ENCODE measurements around the gene F8.
A peak's percentile ranks its signal among the peaks of the same experiment; 100 is the strongest.
"Not testable (repeated sequence)": the region's sequence is repeated elsewhere in the genome, so short reads cannot be mapped to it uniquely, and the experiment has no call there.

The F8 gene

GRCh38 chrX:154855256-154855655 is 167.3 kb downstream of the F8 start:
- no peak for DNase-seq

DNA sequence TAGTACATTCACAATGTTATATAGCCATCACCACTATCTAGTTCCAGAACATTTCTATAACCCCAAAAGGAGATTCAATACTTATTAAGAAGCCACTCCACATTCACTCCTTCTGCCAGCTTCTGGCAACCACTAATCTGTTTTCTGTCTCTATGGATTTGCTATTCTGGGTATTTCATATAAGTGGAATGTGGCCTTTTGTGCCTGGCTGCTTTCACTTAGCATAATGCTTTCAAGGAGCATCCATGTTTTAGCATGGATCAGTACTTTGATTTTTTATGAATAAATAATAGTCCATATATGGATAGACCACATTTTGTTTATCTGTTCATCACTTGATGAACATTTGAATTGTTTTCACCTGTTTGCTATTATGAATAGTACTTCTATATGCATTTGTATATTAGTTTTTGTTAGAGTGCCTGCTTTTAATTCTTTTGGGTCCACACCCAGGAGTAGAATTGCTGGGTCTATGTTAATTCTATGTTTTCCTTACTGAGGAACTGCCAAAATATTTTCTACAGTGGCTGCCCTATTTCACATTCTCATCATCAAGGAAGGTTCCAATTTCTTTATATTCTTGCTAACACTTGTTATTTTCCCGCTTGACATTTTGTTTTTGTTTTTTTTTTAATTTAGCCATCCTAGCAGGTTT is 171.4 kb downstream of the F8 start:
- no peak for DNase-seq

- peak; percentile 33 for DNase-seq
These were observed 181.7 kb downstream of the F8 start for GRCh38 chrX:154840856-154841255.

DNA sequence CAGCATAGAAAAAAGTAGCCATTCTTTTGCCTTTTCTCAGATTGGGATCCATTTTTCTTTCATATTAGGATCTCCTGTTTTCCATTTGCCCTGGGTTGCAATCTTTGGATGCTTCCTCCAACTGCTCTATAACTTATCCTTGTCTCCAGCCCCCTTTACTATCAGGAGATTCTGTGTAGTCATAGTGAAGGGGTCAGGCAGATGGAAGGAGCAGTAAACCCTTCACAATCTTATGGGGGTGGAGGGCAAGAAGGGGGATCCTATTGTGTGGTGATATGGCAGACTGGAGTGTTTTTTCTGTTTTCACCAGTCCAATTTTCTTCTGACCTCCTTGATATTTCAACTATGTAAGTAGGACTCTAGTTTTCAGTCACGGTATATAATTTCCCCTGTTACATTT is 186.4 kb downstream of the F8 start:
- DNase-seq = no peak

DNA sequence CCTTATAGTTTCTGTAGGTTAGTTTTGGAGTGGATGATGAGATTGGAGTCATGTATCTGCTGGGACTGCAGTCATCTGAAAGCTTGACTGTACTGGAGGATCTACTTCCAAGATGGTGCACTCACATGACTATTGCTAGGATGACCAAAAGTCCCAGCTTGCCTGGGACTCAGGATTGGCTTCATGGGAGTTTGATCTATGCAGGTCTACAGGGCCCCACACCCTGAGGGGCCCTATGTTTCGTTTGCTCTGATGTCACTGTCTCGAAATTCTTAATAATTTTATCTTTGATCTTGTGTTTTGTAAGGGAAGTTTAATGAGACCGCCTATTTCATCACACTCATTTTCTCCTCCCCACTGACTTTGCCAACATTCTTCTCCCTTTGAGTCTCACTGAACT is 188.0 kb downstream of the F8 start, which contains the start of gene SMIM9:
TSS of gene SMIM9 (minus strand) at position 101 of the 400 bp plus-strand sequence. CDS start 3,806 bp downstream, outside the sequence.
- DNase-seq = no peak

- DNase-seq = no peak
These were observed 188.7 kb downstream of the F8 start for GRCh38 chrX:154833746-154834274.

DNA sequence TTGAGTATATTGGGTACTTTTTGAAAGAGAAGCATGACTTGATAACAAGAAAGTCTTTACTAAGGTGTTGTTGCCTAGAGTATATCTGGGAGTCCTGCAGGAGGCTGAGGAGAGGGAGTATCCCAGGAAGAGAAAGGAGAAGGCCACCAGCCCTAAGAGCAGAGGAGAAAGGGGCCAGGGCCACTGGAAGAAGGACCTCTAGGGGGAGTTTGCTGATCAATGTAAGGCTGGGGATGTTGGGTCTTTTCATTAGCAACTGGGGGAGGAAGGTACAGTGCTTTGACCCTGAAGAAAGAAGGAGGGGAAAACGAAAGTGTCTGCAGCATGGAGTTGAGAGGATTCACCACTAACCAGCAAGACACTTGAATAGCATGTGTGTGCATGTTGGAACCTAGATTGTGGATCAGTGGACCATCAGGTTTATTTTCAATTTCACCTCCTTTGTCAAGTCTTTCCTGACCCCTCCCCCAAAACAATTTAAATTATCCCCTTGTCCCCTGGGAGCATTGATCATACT is 192.5 kb downstream of the F8 start:
- no peak for DNase-seq

- no peak for DNase-seq
These were observed 193.4 kb downstream of the F8 start for GRCh38 chrX:154829134-154829533.

DNA sequence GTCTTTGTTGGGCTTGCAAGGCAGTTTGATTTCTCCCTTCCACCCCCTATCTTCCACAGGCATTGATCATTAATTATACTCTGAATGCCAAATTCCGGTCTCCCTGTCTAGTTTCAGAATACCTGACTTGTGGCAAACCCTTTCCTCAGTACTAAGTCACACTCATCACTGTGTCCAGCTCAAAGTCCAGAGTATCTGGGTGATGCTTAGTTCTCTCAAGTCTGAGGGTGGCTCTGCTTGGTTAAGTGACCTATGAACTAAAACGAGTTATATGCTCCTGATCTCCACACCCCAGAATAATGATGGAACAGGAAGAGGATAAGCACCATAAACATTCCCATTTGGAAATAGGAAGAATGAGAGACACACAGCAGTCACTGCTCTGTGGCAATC is 194.5 kb downstream of the F8 start:
- no peak for DNase-seq

GRCh38 chrX:154827194-154828015 is 195.1 kb downstream of the F8 start:
- no peak for DNase-seq

- not testable (repeated sequence) for DNase-seq
These were observed 196.9 kb downstream of the F8 start for GRCh38 chrX:154825586-154825985.

DNA sequence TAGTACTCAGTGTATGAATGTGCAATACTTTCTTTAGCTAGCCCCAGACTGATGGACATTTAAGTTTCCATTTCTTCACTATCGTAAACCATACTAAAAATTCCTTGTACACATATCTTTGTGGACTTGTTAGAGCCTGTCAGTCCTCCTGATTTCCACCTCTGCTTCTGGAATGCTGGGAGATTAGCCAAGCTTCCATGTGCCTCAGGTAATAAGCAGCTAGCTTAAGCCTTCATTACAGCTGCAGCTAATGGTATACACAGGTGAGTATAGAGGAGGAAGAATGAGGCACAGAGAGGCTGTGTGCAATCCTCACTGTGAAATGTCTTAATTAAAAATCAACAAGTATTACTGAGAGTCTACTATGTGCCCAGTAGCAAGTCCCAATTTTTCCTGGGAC is 197.9 kb downstream of the F8 start:
- no peak for DNase-seq

DNA sequence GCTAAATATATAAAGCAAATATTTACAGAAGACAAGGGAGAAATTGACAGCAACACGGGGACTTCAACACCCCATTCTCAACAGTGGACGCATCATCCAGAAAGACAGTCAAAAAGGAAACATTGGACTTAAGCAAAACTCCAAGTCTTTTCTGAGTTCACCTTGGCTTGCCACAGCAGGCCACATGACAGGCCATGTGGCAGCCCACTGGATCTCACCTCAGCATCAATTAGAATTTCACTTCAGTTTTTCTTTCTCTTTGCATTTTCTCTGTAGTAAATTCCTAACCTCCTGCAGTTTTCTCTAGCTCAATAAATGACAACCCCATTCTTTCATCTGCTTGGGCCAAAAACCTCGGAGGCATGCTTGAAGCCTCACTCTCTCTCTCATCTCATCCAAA is 200.5 kb downstream of the F8 start:
- no peak for DNase-seq

- no peak for DNase-seq
These were observed 201.0 kb downstream of the F8 start for GRCh38 chrX:154821523-154821922.

- DNase-seq = peak; percentile 2
These were observed 202.7 kb downstream of the F8 start for GRCh38 chrX:154819771-154820341.

DNA sequence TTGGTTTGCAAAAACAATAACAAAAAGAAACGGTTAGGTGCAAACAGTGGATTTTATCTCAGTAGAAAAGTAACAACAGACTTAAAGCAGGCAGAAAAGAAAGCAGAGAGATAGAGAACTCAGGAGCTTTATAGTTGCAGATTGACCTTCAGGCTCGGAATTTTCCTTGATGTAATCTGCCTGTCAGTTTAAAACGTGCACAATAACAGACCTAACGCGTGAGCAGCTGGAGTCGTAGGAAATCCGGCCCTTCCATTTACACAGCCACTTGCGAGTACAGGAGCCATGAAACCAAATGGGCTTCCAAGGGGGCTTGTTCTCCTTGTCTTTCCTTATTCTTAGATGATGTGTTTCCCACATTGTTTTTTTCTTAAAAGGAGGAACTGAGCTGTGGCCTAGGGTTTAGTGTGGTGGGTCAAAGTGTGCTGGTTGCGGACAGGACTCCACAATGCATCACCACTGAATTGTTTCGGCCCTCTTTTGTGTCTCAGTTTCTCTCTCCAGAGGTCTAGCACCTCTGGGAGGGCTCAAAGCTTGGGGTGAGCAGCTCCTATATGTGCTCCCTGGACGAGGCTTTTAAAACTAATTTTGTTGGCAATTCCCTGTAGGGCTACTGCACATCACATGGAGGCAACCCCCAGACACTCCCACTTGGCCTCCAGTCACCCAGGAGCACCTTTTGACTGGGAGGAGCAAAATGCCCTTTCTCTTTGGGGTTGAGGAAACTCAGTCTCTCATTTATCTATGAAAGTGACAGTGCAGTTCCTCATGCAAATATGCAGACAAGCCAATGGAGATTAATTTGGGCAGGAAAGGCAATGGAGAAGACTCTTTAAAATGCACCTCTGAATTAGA is 203.4 kb downstream of the F8 start:
- DNase-seq = no peak

DNA sequence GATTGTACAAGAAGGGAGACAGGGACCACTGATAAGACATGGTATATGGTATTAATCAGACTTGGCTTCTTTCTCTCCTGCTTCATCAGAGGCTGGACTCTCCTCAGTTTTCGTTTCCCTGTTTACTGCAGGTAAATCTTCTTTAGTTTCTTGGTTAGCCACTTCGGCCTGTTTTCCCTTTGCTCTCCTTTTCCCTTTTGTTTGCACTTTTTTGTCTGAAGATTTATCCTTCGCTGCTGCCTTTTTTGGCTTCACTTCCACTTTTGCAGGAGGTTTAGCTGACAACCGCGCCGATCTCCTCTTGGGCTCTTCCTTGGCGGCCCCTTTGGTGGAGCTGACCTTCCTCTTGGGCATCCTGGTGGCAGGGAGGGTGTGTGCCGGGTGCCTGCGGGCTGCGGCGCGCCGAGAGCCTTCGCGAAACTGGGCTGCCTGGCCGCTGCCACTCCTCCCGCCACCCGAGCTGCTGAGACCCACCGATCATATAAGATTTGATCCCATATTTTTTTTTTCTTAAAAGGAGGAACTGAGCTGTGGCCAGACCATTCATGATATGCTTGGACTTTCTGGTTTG is 205.4 kb downstream of the F8 start:
- not testable (repeated sequence) for DNase-seq

- not testable (repeated sequence) for DNase-seq
These were observed 206.1 kb downstream of the F8 start for GRCh38 chrX:154816326-154816898.

DNA sequence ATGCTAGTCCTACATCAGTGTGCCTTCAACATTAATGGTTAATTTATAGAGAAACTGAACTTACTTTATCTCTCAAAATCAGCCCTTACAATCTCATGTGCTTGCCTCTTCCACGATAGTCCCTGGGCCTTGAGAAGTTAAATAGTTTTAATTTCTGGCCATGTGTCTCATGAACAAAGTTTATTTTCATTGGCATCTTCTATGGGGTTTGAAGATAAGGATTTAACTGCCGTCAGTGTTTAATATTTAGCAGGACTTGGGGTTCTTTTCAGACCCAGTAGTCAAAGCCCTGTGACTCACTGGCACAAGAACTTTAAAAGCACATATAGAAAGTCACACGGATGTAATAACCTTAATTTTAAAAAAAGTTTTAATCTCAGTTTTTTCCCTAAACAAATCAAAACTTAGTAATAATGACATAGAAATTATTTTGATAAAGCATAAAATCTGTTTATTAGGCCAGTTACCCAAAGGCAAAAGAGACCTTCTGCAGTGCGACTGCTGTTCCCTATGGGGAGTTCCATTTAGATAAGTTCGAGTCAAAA is 207.2 kb downstream of the F8 start:
- DNase-seq = no peak

GRCh38 chrX:154813801-154814200 is 208.7 kb downstream of the F8 start:
- no peak for DNase-seq

GRCh38 chrX:154812341-154813101 is 210.0 kb downstream of the F8 start:
- DNase-seq = no peak
